H1 (cell line): ENCODE measurements around the gene MPP2. TPM values are rescaled to one million over a fixed set of nuclear protein-coding genes. Genes with fewer than 3 reads are reported as not detected.

Source experiments
- CTCF ChIA-PET: fragments of 300-600 bp; sonication (Branson Sonifier 250); formaldehyde crosslinking; loops from one replicate; lab custom pipeline; 2021; ENCODE audit not compliant: partially characterized antibody; lab: Charles Lee
- POLR2A ChIA-PET: fragments of 300-600 bp; sonication (Branson Sonifier 250); formaldehyde crosslinking; loops from one replicate; lab custom pipeline; 2021; ENCODE audit warnings: inconsistent platforms; ENCODE audit not compliant: partially characterized antibody; lab: Charles Lee
- DNase-seq, 2 experiments: peaks; one replicate each; pipeline versions ENCODE4 v3.0.0 to v3.0.0-alpha.2; 2010 to 2022; ENCODE audit warnings: low spot score in 2 of 2, low read depth in 1 of 2, mixed read lengths in 1 of 2
- FAIRE-seq: peaks from 2 replicates; lab custom pipeline; 2011; peaks lifted over from hg19 to GRCh38; lab: Jason Lieb, UNC
- H2AFZ ChIP-seq: 2 replicates; pipeline ENCODE4 v1.8.1; 2012; ENCODE audit warnings: low read length, inconsistent platforms
- H2AK5ac ChIP-seq: 2 replicates; pipeline ENCODE4 v1.6.1; 2013; ENCODE audit warnings: low read depth, low read length
- H2BK120ac ChIP-seq: replicated peaks from 2 replicates; pipeline ENCODE3; 2013; ENCODE audit warnings: low read depth, low read length, inconsistent platforms
- H2BK12ac ChIP-seq: 2 replicates; pipeline ENCODE4 v1.6.1; 2013; ENCODE audit warnings: low read depth, low read length
- H2BK15ac ChIP-seq: 2 replicates; pipeline ENCODE4 v1.6.1; 2013; ENCODE audit warnings: low read length
- H2BK20ac ChIP-seq: 2 replicates; pipeline ENCODE4 v1.6.1; 2013; ENCODE audit warnings: low read length
- H2BK5ac ChIP-seq: 2 replicates; pipeline ENCODE4 v1.6.1; 2013; ENCODE audit warnings: low read depth, low read length
- H3K14ac ChIP-seq: 2 replicates; pipeline ENCODE4 v1.6.1; 2013; ENCODE audit warnings: inconsistent platforms; ENCODE audit not compliant: insufficient read length
- H3K18ac ChIP-seq: 2 replicates; pipeline ENCODE4 v1.6.1; 2013; ENCODE audit warnings: low read length; ENCODE audit errors: extremely low read depth
- H3K23ac ChIP-seq: 2 replicates; pipeline ENCODE4 v1.6.1; 2013; ENCODE audit warnings: inconsistent platforms; ENCODE audit not compliant: insufficient read length
- H3K23me2 ChIP-seq: 2 replicates; pipeline ENCODE4 v1.6.1; 2013; ENCODE audit warnings: low read depth, low read length
- H3K27ac ChIP-seq: 2 replicates; pipeline ENCODE4 v1.6.1; 2011; ENCODE audit warnings: low read depth, low read length, inconsistent platforms
- H3K27me3 ChIP-seq, 4 experiments: replicated peaks in 1 of 4; 1 replicate in 1 of 4; 2 replicates in 3 of 4; pipeline versions ENCODE4 v1.6.1 to v1.8.1; 2011 to 2013; ENCODE audit warnings: low read length in 3 of 4, mild to moderate bottlenecking in 3 of 4, inconsistent platforms in 2 of 4, mixed read lengths in 2 of 4, moderate library complexity in 1 of 4; ENCODE audit not compliant: control insufficient read depth in 3 of 4, insufficient read depth in 3 of 4; ENCODE audit errors: extremely low read depth in 1 of 4
- H3K36me3 ChIP-seq, 4 experiments: 2 replicates each; pipeline versions ENCODE4 v1.6.1 to v1.8.1; 2011 to 2013; ENCODE audit warnings: mild to moderate bottlenecking in 4 of 4, low read length in 3 of 4, moderate library complexity in 2 of 4, control low read depth in 1 of 4, inconsistent platforms in 1 of 4; ENCODE audit not compliant: insufficient read depth in 4 of 4, control insufficient read depth in 2 of 4
- H3K4ac ChIP-seq: replicated peaks from 2 replicates; pipeline ENCODE3; 2013; ENCODE audit warnings: low read length, low read depth, mixed read lengths, inconsistent platforms; ENCODE audit not compliant: insufficient read length
- H3K4me1 ChIP-seq, 4 experiments: replicated peaks in 1 of 4; 1 replicate in 1 of 4; 2 replicates in 3 of 4; pipeline versions ENCODE4 v1.6.1 to v1.8.1; 2011 to 2013; ENCODE audit warnings: low read length in 3 of 4, inconsistent platforms in 2 of 4, mixed read lengths in 1 of 4; ENCODE audit not compliant: insufficient read depth in 4 of 4, control insufficient read depth in 3 of 4
- H3K4me2 ChIP-seq, 2 experiments: 2 replicates each; pipeline versions ENCODE4 v1.6.1 to v1.8.1; 2011 to 2013; ENCODE audit warnings: low read depth in 2 of 2, low read length in 2 of 2, control low read depth in 1 of 2, inconsistent platforms in 1 of 2, mild to moderate bottlenecking in 1 of 2; ENCODE audit not compliant: insufficient read depth in 1 of 2
- H3K4me3 ChIP-seq, 4 experiments: fragments of 200-600, 300-600 bp in 1 of 4; sonication (generic), shearing (Covaris generic), sonication (Bioruptor Twin) in 1 of 4; 2 replicates each; pipeline versions ENCODE4 v1.5.1 to v1.8.1; 2011 to 2016; ENCODE audit warnings: low read length in 4 of 4, low read depth in 3 of 4, control low read depth in 2 of 4, inconsistent platforms in 2 of 4, mild to moderate bottlenecking in 2 of 4, mixed read lengths in 1 of 4, moderate library complexity in 1 of 4; ENCODE audit not compliant: insufficient read depth in 2 of 4; ENCODE audit errors: extremely low read depth in 1 of 4
- H3K56ac ChIP-seq: replicated peaks from 2 replicates; pipeline ENCODE3; 2013; ENCODE audit warnings: low read depth, mild to moderate bottlenecking, mixed read lengths, low read length, inconsistent platforms; ENCODE audit not compliant: insufficient read length
- H3K79me1 ChIP-seq: 2 replicates; pipeline ENCODE4 v1.6.1; 2013; ENCODE audit warnings: low read depth, low read length, control low read depth
- H3K79me2 ChIP-seq, 2 experiments: 2 replicates each; pipeline versions ENCODE4 v1.6.1 to v1.8.1; 2012 to 2013; ENCODE audit warnings: low read length in 2 of 2, mild to moderate bottlenecking in 2 of 2, inconsistent platforms in 1 of 2; ENCODE audit not compliant: insufficient read depth in 2 of 2, control insufficient read depth in 1 of 2
- H3K9ac ChIP-seq, 4 experiments: replicated peaks in 1 of 4; 1 replicate in 1 of 4; 2 replicates in 3 of 4; pipeline versions ENCODE4 v1.6.1 to v1.8.1; 2011 to 2013; ENCODE audit warnings: low read depth in 3 of 4, low read length in 3 of 4, control low read depth in 2 of 4, mild to moderate bottlenecking in 2 of 4, moderate library complexity in 2 of 4, inconsistent platforms in 1 of 4; ENCODE audit errors: extremely low read depth in 1 of 4
- H3K9me3 ChIP-seq, 2 experiments: 2 replicates each; pipeline versions ENCODE4 v1.6.1 to v1.8.1; 2012 to 2013; ENCODE audit warnings: mild to moderate bottlenecking in 2 of 2, moderate library complexity in 2 of 2, control low read depth in 1 of 2, inconsistent platforms in 1 of 2, low read depth in 1 of 2, low read length in 1 of 2, mixed read lengths in 1 of 2; ENCODE audit not compliant: insufficient read depth in 2 of 2
- H4K20me1 ChIP-seq, 2 experiments: replicated peaks in 1 of 2; 2 replicates each; pipeline versions ENCODE3 to v1.8.1; 2011 to 2013; ENCODE audit warnings: inconsistent platforms in 2 of 2, low read length in 2 of 2, mild to moderate bottlenecking in 1 of 2; ENCODE audit not compliant: insufficient read depth in 2 of 2, control insufficient read depth in 1 of 2
- H4K5ac ChIP-seq: 2 replicates; pipeline ENCODE4 v1.6.1; 2013; ENCODE audit warnings: low read length, low read depth, mixed read lengths, inconsistent platforms; ENCODE audit not compliant: insufficient read length
- H4K8ac ChIP-seq: 2 replicates; pipeline ENCODE4 v1.8.0; 2013; ENCODE audit warnings: mild to moderate bottlenecking, moderate library complexity, low read length, inconsistent platforms; ENCODE audit not compliant: insufficient read depth; ENCODE audit errors: extremely low read depth
- H4K91ac ChIP-seq: replicated peaks from 2 replicates; pipeline ENCODE3; 2013; ENCODE audit warnings: low read length, mixed read lengths, inconsistent platforms; ENCODE audit not compliant: insufficient read length
- E2F6 ChIP-seq: IDR thresholded peaks from 2 replicates; pipeline ENCODE4 v1.6.1; 2012; ENCODE audit warnings: inconsistent platforms
- KDM4A ChIP-seq: IDR thresholded peaks from one replicate; pipeline ENCODE4 v1.7.1; 2012; ENCODE audit warnings: low read depth, mild to moderate bottlenecking, moderate library complexity, low read length, inconsistent platforms; ENCODE audit not compliant: severe bottlenecking
- RBBP5 ChIP-seq: IDR thresholded peaks from 2 replicates; pipeline ENCODE4 v1.7.1; 2012; ENCODE audit warnings: low read depth, mild to moderate bottlenecking, inconsistent platforms, low read length, moderate library complexity, borderline replicate concordance
- SIN3A ChIP-seq, 2 experiments: IDR thresholded peaks in 1 of 2; conservative IDR thresholded peaks in 1 of 2; 2 replicates each; pipeline ENCODE4 v1.6.1; 2011 to 2012; ENCODE audit warnings: low read length in 2 of 2, improper control_type of control experiment in 1 of 2, low read depth in 1 of 2, mild to moderate bottlenecking in 1 of 2
- SUZ12 ChIP-seq: fragments of 200-600 bp; sonication (generic); IDR thresholded peaks from 2 replicates; pipeline ENCODE4 v1.6.1; 2012; ENCODE audit warnings: mild to moderate bottlenecking, inconsistent platforms, low read length, moderate library complexity, mixed read lengths
- WGBS, 2 experiments: shearing (Covaris generic) in 1 of 2; methylation state at CpG; one replicate each; pipeline versions ENCODE4 v1.1.6 to v1.1.7; 2013 to 2015; ENCODE audit warnings: low lambda C conversion rate in 2 of 2, mixed read lengths in 2 of 2, inconsistent platforms in 1 of 2, low coverage in 1 of 2, missing lambda C conversion rate in 1 of 2; ENCODE audit not compliant: insufficient replicate concordance in 2 of 2, insufficient coverage in 1 of 2, insufficient read length in 1 of 2; ENCODE audit errors: extremely low coverage in 1 of 2, missing lambda C conversion rate in 1 of 2; 5-methylcytosine and 5-hydroxymethylcytosine counted together
- polyA plus RNA-seq, 7 experiments: library from polyadenylated mRNA; depleted of rRNA in 3 of 7; stranded (reverse) in 5 of 7; unstranded in 2 of 7; fragments of >200 nt in 5 of 7; fragments of 200-250 nt in 2 of 7; gene quantifications; 1 replicate in 5 of 7; 2 replicates in 1 of 7; 4 replicates in 1 of 7; pipeline versions ENCODE4 v1.2.1 to v1.2.3, GENCODE V29; 2011 to 2013; ENCODE audit warnings: missing spikeins in 2 of 7, mixed read lengths in 2 of 7
- total RNA-seq: library from RNA; stranded (reverse); fragmentation: NEBNext Ultra II Directional; extraction: Animal tissue kit (Norgen Biotek cat#: 25700); gene quantifications from 2 replicates; pipeline ENCODE4 v1.2.1, GENCODE V29; 2021
- TF ChIP-seq, protein P1 (sequence below), 3 experiments: IDR thresholded peaks; 1 replicate in 2 of 3; 2 replicates in 1 of 3; pipeline versions ENCODE4 v1.5.1 to v1.6.1; 2011; ENCODE audit warnings: low read length in 3 of 3, mild to moderate bottlenecking in 3 of 3, inconsistent platforms in 2 of 3, low read depth in 1 of 3, moderate library complexity in 1 of 3; ENCODE audit not compliant: insufficient read depth in 1 of 3; ENCODE audit errors: control extremely low read depth in 1 of 3

Gene MPP2
- total and polyA plus RNA-seq, 2 of the 8 experiments (the other 6 are each of a cell fraction or from before 2014, with no cell fraction given) = 30.9 to 34.1 TPM

- no peaks in the 10 kb centered on the region for H3K9me3 ChIP-seq
- H3K36me3 ChIP-seq = no peaks in the 10 kb centered on the region
- no peak overlapping the region for H3K14ac ChIP-seq
- TF ChIP-seq KDM4A = peak; percentile 56
- peak; percentile 42; the same call in 1 of the 2 replicates for TF ChIP-seq SUZ12
- TF ChIP-seq E2F6 = peak; percentile 72
- no peak for TF ChIP-seq SIN3A (conservative IDR thresholded peaks at IDR 0.05 in 1 of 2, IDR thresholded peaks at IDR 0.05 in 1 of 2; ENCODE audit: low read depth in 1 of 2, low read length in 2 of 2)
- TF ChIP-seq RBBP5 = no peak
- TF ChIP-seq, protein P1, sequence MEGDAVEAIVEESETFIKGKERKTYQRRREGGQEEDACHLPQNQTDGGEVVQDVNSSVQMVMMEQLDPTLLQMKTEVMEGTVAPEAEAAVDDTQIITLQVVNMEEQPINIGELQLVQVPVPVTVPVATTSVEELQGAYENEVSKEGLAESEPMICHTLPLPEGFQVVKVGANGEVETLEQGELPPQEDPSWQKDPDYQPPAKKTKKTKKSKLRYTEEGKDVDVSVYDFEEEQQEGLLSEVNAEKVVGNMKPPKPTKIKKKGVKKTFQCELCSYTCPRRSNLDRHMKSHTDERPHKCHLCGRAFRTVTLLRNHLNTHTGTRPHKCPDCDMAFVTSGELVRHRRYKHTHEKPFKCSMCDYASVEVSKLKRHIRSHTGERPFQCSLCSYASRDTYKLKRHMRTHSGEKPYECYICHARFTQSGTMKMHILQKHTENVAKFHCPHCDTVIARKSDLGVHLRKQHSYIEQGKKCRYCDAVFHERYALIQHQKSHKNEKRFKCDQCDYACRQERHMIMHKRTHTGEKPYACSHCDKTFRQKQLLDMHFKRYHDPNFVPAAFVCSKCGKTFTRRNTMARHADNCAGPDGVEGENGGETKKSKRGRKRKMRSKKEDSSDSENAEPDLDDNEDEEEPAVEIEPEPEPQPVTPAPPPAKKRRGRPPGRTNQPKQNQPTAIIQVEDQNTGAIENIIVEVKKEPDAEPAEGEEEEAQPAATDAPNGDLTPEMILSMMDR (IDR thresholded peaks at IDR 0.05; ENCODE audit: control extremely low read depth in 1 of 3, insufficient read depth in 1 of 3, low read depth in 1 of 3, low read length in 3 of 3) = no peak
- H3K4ac ChIP-seq = no peak overlapping the region
- 0 out of 2 replicates have a peak overlapping the region, but pooled peaks have one; percentile 61 for H2BK15ac ChIP-seq
- H3K27me3 ChIP-seq = peaks cover 3 to 28% (median 15%) of the 10 kb centered on the region in 4 experiments
- H3K4me3 ChIP-seq = peak overlapping the region; percentile 10 to 55 (median 34); a peak in 5 of 8 replicates
- H2BK5ac ChIP-seq = no peak overlapping the region
- no peak overlapping the region for H3K56ac ChIP-seq
- H2BK20ac ChIP-seq = no peak overlapping the region
- H3K18ac ChIP-seq = no peak overlapping the region; the same call in 1 of the 2 replicates
- H4K5ac ChIP-seq = no peak overlapping the region
- no peak overlapping the region for H4K91ac ChIP-seq
- FAIRE-seq (no peak), DNase-seq (no peak)
- H3K23me2 ChIP-seq = peaks cover 3% of the 10 kb centered on the region; the same call in 1 of the 2 replicates
- H3K23ac ChIP-seq = no peak overlapping the region
- H3K4me1 ChIP-seq = peaks cover 0 to 7% (median 0%) of the 10 kb centered on the region in 4 experiments; a peak in 1 of 7 replicates
- ChIA-PET CTCF (interaction anchor here (0.7 to 13.7 kb wide), 9 partner anchors 10 to 310 kb away, joined by 3 to 106 read pairs (median 9); partner anchors contain the start of genes MPP2 and PPY), POLR2A (no interaction called here)
- no peak overlapping the region for H2BK120ac ChIP-seq
- H4K20me1 ChIP-seq = no peaks in the 10 kb centered on the region
- H3K27ac ChIP-seq = no peak overlapping the region
- WGBS, 2 experiments = 24% methylated on average over 29 of the region's 42 CpGs; no CpG with 5 or more reads in 1 of the 2 experiments
- peak overlapping the region; percentile 76 to 82 for H3K4me2 ChIP-seq
- H3K79me2 ChIP-seq = no peaks in the 10 kb centered on the region
- no peak overlapping the region; the same call in 1 of the 2 replicates for H2BK12ac ChIP-seq
- no peaks in the 10 kb centered on the region for H3K79me1 ChIP-seq
- H4K8ac ChIP-seq = no peak overlapping the region
- H2AK5ac ChIP-seq = no peak overlapping the region
- H3K9ac ChIP-seq = no peak overlapping the region
- H2AFZ ChIP-seq = peak overlapping the region; percentile 90
Observed at GRCh38 chr17:43927060-43927864, 19.9 kb upstream of the MPP2 start.
